Ishikawa (cell line): ENCODE data around the gene NLK.

ENCODE experiments used
- CEBPB ChIP-seq: IDR thresholded peaks from 2 replicates; pipeline ENCODE4 v1.6.1; 2012
- CREB1 ChIP-seq: IDR thresholded peaks from 2 replicates; pipeline ENCODE4 v1.6.1; 2012; ENCODE audit warnings: low read depth
- EGR1 ChIP-seq: IDR thresholded peaks from 2 replicates; pipeline ENCODE4 v1.6.1; 2012
- EP300 ChIP-seq: IDR thresholded peaks from 2 replicates; pipeline ENCODE4 v1.6.1; 2012; ENCODE audit warnings: borderline replicate concordance
- FOXM1 ChIP-seq: IDR thresholded peaks from 2 replicates; pipeline ENCODE4 v1.6.1; 2012; ENCODE audit warnings: low read depth, borderline replicate concordance
- MAX ChIP-seq: IDR thresholded peaks from 2 replicates; pipeline ENCODE4 v1.6.1; 2012
- NFIC ChIP-seq: IDR thresholded peaks from 2 replicates; pipeline ENCODE4 v1.6.1; 2012
- RAD21 ChIP-seq: IDR thresholded peaks from 2 replicates; pipeline ENCODE4 v1.6.1; 2012; ENCODE audit warnings: low read depth
- TAF1 ChIP-seq: IDR thresholded peaks from 2 replicates; pipeline ENCODE4 v1.6.1; 2012; ENCODE audit warnings: low read depth, mild to moderate bottlenecking
- TCF12 ChIP-seq: IDR thresholded peaks from 2 replicates; pipeline ENCODE4 v1.6.1; 2012; ENCODE audit warnings: low read depth
- TEAD4 ChIP-seq: IDR thresholded peaks from 2 replicates; pipeline ENCODE4 v1.6.1; 2012
- YY1 ChIP-seq: IDR thresholded peaks from 2 replicates; pipeline ENCODE4 v1.6.1; 2012; ENCODE audit warnings: low read depth
- ZBTB7A ChIP-seq: IDR thresholded peaks from 2 replicates; pipeline ENCODE4 v1.6.1; 2012; ENCODE audit warnings: low read depth
- TF ChIP-seq, protein P1 (sequence below): IDR thresholded peaks from 2 replicates; pipeline ENCODE4 v1.6.1; 2012; ENCODE audit warnings: low read depth, mild to moderate bottlenecking
- TF ChIP-seq, protein P2 (sequence below): IDR thresholded peaks from 2 replicates; pipeline ENCODE4 v1.6.1; 2012

Gene NLK

DNA sequence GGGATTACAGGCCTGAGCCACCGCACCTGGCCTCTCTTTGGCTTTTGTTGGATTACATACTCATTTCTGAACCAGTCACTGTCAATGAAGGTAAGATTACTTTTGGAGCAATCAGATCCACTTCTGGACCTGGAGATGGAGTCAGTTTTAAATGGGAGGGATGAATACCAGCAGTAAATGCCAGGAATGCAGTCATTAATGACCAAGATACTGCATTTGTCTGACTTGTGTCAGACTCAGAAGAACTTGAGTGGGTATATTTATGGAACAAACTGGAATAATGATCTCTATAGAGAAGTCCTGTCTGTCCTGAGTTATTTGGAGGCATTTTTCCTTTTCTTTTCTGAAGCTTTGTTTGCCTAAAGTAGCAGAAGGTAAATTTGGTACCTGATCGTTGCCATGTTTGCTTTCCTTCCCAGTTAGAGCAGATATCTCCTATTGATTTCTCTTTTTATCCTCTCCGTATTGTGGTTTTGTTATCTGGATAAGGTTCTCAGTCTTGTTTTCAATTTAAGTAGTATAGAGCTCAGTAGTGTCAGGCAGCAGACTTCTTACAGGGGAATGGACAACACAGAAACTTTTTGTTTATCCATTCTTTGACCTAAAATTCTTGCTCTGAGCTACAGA lies 10.7 kb downstream of the NLK start:
- TF ChIP-seq TEAD4 (no peak), MAX (no peak), RAD21 (no peak), ZBTB7A (no peak), CEBPB (no peak), TCF12 (no peak), TAF1 (no peak), NFIC (no peak), YY1 (no peak), CREB1 (no peak), FOXM1 (no peak), EGR1 (no peak)
- TF ChIP-seq, protein P1, sequence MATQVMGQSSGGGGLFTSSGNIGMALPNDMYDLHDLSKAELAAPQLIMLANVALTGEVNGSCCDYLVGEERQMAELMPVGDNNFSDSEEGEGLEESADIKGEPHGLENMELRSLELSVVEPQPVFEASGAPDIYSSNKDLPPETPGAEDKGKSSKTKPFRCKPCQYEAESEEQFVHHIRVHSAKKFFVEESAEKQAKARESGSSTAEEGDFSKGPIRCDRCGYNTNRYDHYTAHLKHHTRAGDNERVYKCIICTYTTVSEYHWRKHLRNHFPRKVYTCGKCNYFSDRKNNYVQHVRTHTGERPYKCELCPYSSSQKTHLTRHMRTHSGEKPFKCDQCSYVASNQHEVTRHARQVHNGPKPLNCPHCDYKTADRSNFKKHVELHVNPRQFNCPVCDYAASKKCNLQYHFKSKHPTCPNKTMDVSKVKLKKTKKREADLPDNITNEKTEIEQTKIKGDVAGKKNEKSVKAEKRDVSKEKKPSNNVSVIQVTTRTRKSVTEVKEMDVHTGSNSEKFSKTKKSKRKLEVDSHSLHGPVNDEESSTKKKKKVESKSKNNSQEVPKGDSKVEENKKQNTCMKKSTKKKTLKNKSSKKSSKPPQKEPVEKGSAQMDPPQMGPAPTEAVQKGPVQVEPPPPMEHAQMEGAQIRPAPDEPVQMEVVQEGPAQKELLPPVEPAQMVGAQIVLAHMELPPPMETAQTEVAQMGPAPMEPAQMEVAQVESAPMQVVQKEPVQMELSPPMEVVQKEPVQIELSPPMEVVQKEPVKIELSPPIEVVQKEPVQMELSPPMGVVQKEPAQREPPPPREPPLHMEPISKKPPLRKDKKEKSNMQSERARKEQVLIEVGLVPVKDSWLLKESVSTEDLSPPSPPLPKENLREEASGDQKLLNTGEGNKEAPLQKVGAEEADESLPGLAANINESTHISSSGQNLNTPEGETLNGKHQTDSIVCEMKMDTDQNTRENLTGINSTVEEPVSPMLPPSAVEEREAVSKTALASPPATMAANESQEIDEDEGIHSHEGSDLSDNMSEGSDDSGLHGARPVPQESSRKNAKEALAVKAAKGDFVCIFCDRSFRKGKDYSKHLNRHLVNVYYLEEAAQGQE, result no peak
- TF ChIP-seq, protein P2, sequence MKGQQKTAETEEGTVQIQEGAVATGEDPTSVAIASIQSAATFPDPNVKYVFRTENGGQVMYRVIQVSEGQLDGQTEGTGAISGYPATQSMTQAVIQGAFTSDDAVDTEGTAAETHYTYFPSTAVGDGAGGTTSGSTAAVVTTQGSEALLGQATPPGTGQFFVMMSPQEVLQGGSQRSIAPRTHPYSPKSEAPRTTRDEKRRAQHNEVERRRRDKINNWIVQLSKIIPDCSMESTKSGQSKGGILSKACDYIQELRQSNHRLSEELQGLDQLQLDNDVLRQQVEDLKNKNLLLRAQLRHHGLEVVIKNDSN, result no peak

DNA sequence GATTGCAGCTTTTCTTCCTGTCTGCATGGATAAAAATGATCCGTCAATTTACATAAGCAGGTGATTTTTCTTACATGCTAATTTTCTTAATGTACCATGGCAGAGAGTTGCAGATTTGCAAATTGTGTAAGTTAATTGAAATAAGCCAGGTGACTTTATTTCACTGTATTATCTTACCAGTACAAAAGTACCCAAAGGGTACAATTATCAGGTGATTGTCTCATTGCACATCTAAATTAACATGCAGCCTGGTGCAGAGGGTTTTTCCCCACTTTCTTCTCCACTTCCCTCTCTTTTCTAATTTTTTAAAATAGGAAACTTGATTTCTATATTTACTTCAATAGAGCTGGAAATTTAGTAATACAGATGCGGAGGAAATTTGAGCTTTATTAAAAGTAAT lies 11.2 kb downstream of the NLK start:
- TF ChIP-seq TEAD4 (no peak), RAD21 (no peak), EP300 (no peak), CREB1 (no peak), FOXM1 (no peak), EGR1 (no peak), ZBTB7A (no peak), TCF12 (no peak), MAX (no peak), YY1 (no peak), CEBPB (no peak), TAF1 (no peak), NFIC (no peak)
- TF ChIP-seq, protein P1, result no peak
- TF ChIP-seq, protein P2, result no peak

DNA sequence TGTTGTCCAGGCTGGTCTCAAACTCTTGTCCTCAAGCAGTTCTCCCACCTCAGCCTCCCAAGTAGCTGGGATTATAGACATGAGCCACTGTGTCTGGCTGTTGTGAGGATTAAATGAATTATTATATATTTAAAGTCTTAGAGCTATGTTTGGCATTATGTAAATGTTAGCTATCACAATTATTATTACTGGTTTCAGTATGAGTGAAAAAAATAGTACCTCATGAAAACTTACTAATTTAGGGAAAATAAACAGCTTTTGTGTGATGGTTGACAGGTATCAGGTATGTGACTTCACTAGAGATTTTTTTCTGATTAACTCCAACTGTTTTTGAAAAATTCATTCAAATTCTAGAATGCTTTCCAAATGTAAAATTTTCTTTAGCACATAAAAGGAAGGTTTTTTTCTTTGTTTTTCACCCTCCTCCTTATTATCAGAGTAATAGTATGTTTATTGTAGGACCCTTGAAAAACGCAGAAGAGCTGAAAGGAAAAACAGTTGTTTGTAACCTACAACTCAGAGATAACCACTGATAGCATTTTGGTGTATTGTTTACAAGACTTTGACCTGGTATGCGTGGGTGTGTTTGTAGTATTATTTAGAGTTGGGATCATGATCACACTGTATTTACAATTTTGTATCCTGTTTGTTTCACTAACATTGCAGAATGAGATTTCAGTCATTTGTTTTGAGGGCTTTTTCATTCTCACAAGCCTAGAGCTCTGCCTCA lies 13.2 kb downstream of the NLK start:
- no peak for TF ChIP-seq MAX
- no peak for TF ChIP-seq YY1

GRCh38 chr17:28056276-28056620 lies 13.8 kb downstream of the NLK start:
- TF ChIP-seq CREB1, result no peak
- TF ChIP-seq EP300, result no peak
- no peak for TF ChIP-seq TAF1
- TF ChIP-seq CEBPB, result no peak
- TF ChIP-seq FOXM1, result no peak
- no peak for TF ChIP-seq YY1
- TF ChIP-seq TCF12, result no peak
- TF ChIP-seq ZBTB7A, result no peak
- no peak for TF ChIP-seq TEAD4

DNA sequence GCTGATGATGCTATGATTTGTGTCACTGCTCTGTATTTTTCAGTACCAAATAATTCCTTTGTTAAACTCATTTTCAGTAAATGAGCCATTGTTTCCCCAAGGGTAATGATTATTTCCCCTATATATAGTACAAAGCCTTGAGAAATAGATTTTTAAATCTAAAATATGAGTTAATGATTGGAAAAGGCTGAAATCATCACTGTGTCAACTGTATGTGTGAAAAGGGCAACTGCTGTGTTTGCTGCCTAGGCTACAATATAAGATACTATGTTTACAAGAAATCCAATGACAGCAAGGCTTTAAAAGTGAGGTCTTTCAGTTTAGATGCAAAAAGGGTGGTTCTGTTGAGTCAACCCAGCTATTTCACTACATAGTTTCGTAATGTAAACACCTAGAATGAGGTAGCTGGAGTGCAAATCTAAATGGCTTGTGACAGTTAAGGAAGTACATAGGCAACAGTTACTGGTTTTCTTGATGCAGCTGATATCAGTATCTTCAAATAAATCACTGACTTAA lies 15.3 kb downstream of the NLK start:
- no peak for TF ChIP-seq TCF12
- TF ChIP-seq YY1, result no peak
- no peak for TF ChIP-seq NFIC
